ENCODE measurements around the gene SLC9A4.

GRCh38 chr2:102578376-102578775 lies 105.3 kb downstream of the SLC9A4 start:
- TF ChIP-seq ZNF622 (IDR thresholded peaks at IDR 0.05) (no peak), BCLAF1 (IDR thresholded peaks at IDR 0.05) (no peak), RFX5 (IDR thresholded peaks at IDR 0.05; ENCODE audit: low read depth, low read length) (no peak), JUND (IDR thresholded peaks at IDR 0.05; ENCODE audit: low read depth, low read length) (no peak), IRF3 (IDR thresholded peaks at IDR 0.05) (no peak), SIX5 (IDR thresholded peaks at IDR 0.05; ENCODE audit: low read depth, low read length, severe bottlenecking) (no peak), CREM (IDR thresholded peaks at IDR 0.05; ENCODE audit: low read depth) (no peak), PKNOX1 (IDR thresholded peaks at IDR 0.05) (no peak), CTCF (IDR thresholded peaks at IDR 0.05 in 2 of 3, conservative IDR thresholded peaks at IDR 0.05 in 1 of 3; ENCODE audit: control insufficient read depth in 2 of 3, extremely low read depth in 1 of 3, insufficient read depth in 1 of 3, low read depth in 3 of 3, low read length in 3 of 3) (no peak)
